Activated naive CD8-positive, alpha-beta T cell treated with anti-CD3 and anti-CD28 coated beads, Interleukin-2, amount 10 ng/mL, durations not matched to agents 7 days and 5 days (primary cell): ENCODE measurements around the gene NRAP. TPM values are rescaled to one million over a fixed set of nuclear protein-coding genes. Genes with fewer than 3 reads are reported as not detected.

Experiments used
- ATAC-seq: fragments of 150-1000 bp; cut with Tn5 transposase; one replicate; pipeline ENCODE4 v1.10.0; 2021; ENCODE audit warnings: low read depth, moderate library complexity
- POLR2A ChIA-PET: fragments of 350-600 bp; sonication (Branson Sonifier 250); formaldehyde crosslinking; loops from one replicate; lab custom pipeline; 2021; ENCODE audit warnings: antibody characterized with exemption; lab: Charles Lee
- DNase-seq: peaks from one replicate; pipeline ENCODE4 v3.0.0; 2021
- H3K27ac Mint-ChIP-seq: one replicate; pipeline ENCODE4 v1.8.0; 2022; ENCODE audit warnings: mild to moderate bottlenecking, mixed read lengths
- H3K27me3 Mint-ChIP-seq: one replicate; pipeline ENCODE4 v1.8.0; 2022; ENCODE audit warnings: mild to moderate bottlenecking, moderate library complexity, mixed read lengths
- H3K36me3 Mint-ChIP-seq: one replicate; pipeline ENCODE4 v1.8.0; 2021; ENCODE audit warnings: mild to moderate bottlenecking, mixed read lengths
- H3K4me1 Mint-ChIP-seq: one replicate; pipeline ENCODE4 v1.8.0; 2021; ENCODE audit warnings: mixed read lengths
- H3K4me3 Mint-ChIP-seq: one replicate; pipeline ENCODE4 v1.8.0; 2022; ENCODE audit warnings: mild to moderate bottlenecking, moderate library complexity, mixed read lengths
- H3K9me3 Mint-ChIP-seq: one replicate; pipeline ENCODE4 v1.8.0; 2021; ENCODE audit warnings: mixed read lengths
- total RNA-seq, 2 experiments: library from RNA; stranded (reverse); gene quantifications; one replicate each; pipeline ENCODE4 v1.2.3, GENCODE V29; 2021

The NRAP gene
- total RNA-seq, 2 experiments from 2014 or later = not detected

DNA sequence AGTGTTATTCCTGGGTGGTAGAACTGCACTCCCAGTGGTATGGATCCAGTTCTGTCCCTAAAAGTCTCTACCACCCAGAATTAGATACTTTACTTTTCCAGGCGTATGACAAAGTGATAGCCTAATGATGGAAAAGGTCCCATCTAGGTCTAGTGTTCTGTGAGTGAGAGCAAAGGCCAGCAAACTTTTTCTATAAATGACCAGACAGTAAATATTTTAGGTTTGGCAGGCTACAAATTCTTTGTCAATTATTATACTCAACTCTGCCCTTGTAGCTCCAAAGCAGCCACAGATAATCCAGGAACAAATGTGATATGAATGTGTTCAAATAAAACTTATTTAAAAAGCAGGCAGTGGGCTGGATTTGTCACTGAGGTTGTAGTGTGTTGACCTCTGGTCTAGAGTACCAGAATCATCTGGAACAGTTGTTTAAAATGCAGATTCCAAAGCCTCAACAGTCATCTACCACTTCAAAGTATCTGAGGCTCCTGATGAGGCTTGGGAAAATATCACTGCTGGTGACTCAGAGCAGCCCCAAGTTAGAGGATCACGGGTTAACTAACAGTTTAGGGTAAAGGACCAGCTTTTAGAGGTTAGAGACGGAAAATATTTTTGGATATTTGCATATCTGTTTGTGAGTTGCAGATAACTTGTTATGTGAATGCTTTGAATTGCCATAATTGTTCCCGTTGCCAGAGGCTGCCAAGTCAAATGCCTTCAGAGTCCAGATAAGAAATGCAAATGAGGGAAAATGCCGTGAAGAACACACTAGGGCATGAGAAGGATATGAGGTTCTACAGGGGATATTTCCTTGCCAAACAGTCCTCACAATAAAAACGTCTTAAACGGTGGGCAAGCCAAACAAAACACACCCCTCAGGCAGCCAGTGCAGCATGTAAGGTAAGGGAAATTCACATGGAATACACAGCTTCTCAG lies 19.4 kb downstream of the NRAP start:
- DNase-seq (no peak), ATAC-seq (no peak)
- POLR2A ChIA-PET = no interaction called here
- H3K9me3 Mint-ChIP-seq = no peaks in the 10 kb centered on the region
- H3K27ac Mint-ChIP-seq = no peak overlapping the region
- peaks cover 41% of the 10 kb centered on the region for H3K27me3 Mint-ChIP-seq
- H3K4me3 Mint-ChIP-seq = no peak overlapping the region
- no peaks in the 10 kb centered on the region for H3K4me1 Mint-ChIP-seq
- peaks cover 2% of the 10 kb centered on the region for H3K36me3 Mint-ChIP-seq

- DNase-seq (no peak), ATAC-seq (no peak)
- no peaks in the 10 kb centered on the region for H3K9me3 Mint-ChIP-seq
- peaks cover 38% of the 10 kb centered on the region for H3K27me3 Mint-ChIP-seq
- no peak overlapping the region for H3K27ac Mint-ChIP-seq
- POLR2A ChIA-PET = no interaction called here
- H3K4me3 Mint-ChIP-seq = no peak overlapping the region
- no peaks in the 10 kb centered on the region for H3K4me1 Mint-ChIP-seq
- H3K36me3 Mint-ChIP-seq = peaks cover 2% of the 10 kb centered on the region
These were observed 20.7 kb downstream of the NRAP start for GRCh38 chr10:113643183-113643582.

DNA sequence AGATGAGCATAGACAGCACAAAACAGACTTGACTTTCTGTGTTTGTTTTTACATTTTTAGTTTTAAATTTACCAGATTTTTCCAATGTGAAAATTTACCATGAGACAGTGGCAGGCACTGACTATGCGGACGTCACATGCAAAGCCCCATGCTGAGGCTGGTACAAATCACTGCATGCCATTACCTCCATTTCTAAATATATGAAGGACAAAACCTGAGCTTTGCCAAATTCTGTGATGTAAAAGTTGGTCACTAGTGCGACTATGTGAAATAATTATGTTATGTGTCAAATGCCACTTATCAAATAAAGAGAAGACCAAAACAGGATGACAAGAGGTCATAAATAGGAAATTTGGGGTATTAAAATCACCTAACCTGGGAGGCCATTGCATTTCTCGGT lies 22.1 kb downstream of the NRAP start:
- peaks cover 34% of the 10 kb centered on the region for H3K27me3 Mint-ChIP-seq
- no peaks in the 10 kb centered on the region for H3K4me1 Mint-ChIP-seq
- no peaks in the 10 kb centered on the region for H3K9me3 Mint-ChIP-seq
- H3K36me3 Mint-ChIP-seq = peaks cover 2% of the 10 kb centered on the region
- POLR2A ChIA-PET = no interaction called here
- ATAC-seq (no peak), DNase-seq (no peak)
- H3K27ac Mint-ChIP-seq = no peak overlapping the region
- no peak overlapping the region for H3K4me3 Mint-ChIP-seq

DNA sequence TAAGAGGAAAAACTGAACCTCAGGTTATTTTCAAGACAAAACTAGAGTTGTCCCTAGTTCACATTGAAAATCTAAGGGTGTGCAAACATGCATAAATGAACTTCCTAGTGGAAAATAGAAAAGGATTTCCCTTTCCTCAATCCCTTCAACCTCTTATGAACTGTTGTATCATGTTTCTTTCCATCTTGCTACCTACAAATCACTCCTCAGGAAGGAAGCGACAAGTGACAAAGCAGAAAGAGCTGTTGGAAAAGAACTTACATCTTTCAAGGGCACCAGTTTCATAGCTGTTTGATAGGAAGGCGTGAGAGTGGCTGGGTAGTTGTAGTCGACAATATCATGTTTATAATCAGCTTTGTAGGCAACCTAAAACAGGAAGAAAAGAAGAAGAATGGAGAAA lies 23.9 kb downstream of the NRAP start:
- Mint-ChIP-seq H3K36me3 (peaks cover 2% of the 10 kb centered on the region), H3K27me3 (peaks cover 31% of the 10 kb centered on the region), H3K27ac (no peak overlapping the region), H3K4me3 (no peak overlapping the region), H3K4me1 (no peaks in the 10 kb centered on the region), H3K9me3 (no peaks in the 10 kb centered on the region)
- ATAC-seq (no peak), DNase-seq (no peak)
- POLR2A ChIA-PET = no interaction called here

GRCh38 chr10:113631684-113632367 lies 32.0 kb downstream of the NRAP start:
- Mint-ChIP-seq H3K27ac (no peak overlapping the region), H3K27me3 (peaks cover 3% of the 10 kb centered on the region), H3K4me3 (no peak overlapping the region), H3K36me3 (no peaks in the 10 kb centered on the region), H3K9me3 (no peaks in the 10 kb centered on the region), H3K4me1 (no peaks in the 10 kb centered on the region)
- DNase-seq (no peak), ATAC-seq (no peak)
- POLR2A ChIA-PET = no interaction called here

- POLR2A ChIA-PET = no interaction called here
- no peaks in the 10 kb centered on the region for H3K4me1 Mint-ChIP-seq
- ATAC-seq = no peak
These were observed 32.8 kb downstream of the NRAP start for GRCh38 chr10:113630929-113631533.

DNA sequence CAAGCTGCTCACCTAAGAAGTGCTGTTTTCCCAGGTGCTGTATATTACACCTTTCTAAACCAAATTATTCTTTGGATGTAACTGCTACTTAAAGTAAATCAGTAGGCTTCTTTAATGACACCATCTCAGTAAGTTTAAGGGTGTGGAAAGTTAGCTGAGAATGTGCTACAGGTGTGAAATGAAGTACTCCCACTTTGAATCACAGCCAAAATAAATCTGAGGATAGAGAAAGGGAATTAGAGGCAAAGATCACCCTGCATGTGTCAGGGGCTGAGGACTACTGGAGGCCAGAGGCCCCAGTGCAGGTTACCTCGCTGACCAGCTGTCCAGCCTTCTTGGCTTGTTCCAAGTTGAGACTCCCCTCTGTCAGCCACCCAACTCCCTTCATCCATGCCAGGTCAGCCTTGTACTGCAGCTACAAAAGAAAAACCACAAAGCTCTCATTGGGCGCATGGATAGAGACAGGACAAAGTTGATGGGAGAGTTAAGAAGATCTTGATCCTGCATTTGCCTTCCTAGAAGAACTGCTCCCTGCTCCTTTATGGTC lies 35.2 kb downstream of the NRAP start:
- H3K4me3 Mint-ChIP-seq = no peak overlapping the region
- ATAC-seq (no peak), DNase-seq (no peak)
- H3K27me3 Mint-ChIP-seq = peaks cover 19% of the 10 kb centered on the region
- H3K36me3 Mint-ChIP-seq = no peaks in the 10 kb centered on the region
- no peaks in the 10 kb centered on the region for H3K9me3 Mint-ChIP-seq
- H3K27ac Mint-ChIP-seq = no peak overlapping the region
- H3K4me1 Mint-ChIP-seq = no peaks in the 10 kb centered on the region
- POLR2A ChIA-PET = no interaction called here

More at GRCh38 chr10:113630929-113631533, 32.8 kb downstream of the NRAP start:
- no peak overlapping the region for H3K27ac Mint-ChIP-seq
- peaks cover 3% of the 10 kb centered on the region for H3K27me3 Mint-ChIP-seq
- H3K4me3 Mint-ChIP-seq = no peak overlapping the region
- DNase-seq = no peak
- no peaks in the 10 kb centered on the region for H3K36me3 Mint-ChIP-seq
- H3K9me3 Mint-ChIP-seq = no peaks in the 10 kb centered on the region

DNA sequence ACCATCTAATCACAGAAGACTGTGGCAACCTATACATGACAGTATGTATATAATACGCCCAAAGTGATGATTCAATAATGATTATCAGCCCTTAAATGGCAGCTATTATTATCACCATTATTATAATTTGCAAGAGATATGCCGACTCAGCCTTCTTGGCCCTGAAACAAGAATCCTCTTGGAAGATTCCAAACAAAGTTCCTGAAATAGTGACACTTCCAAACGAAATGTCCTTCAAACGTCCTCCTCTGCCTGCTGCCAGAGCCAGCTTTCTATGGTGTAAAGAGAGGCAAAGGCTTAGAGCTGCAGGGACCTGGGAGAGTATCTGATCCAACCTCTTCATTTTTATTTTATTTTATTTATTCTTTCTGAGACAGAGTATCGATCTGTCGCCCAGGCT lies 36.0 kb downstream of the NRAP start:
- no peak for ATAC-seq
- no peaks in the 10 kb centered on the region for H3K4me1 Mint-ChIP-seq
- DNase-seq = no peak
- peaks cover 19% of the 10 kb centered on the region for H3K27me3 Mint-ChIP-seq
- no peak overlapping the region for H3K4me3 Mint-ChIP-seq
- no peaks in the 10 kb centered on the region for H3K36me3 Mint-ChIP-seq
- H3K27ac Mint-ChIP-seq = no peak overlapping the region
- no peaks in the 10 kb centered on the region for H3K9me3 Mint-ChIP-seq
- POLR2A ChIA-PET = no interaction called here

GRCh38 chr10:113626809-113627355 lies 37.0 kb downstream of the NRAP start:
- Mint-ChIP-seq H3K4me1 (no peaks in the 10 kb centered on the region), H3K4me3 (no peak overlapping the region), H3K9me3 (no peaks in the 10 kb centered on the region), H3K27me3 (peaks cover 23% of the 10 kb centered on the region), H3K27ac (no peak overlapping the region), H3K36me3 (no peaks in the 10 kb centered on the region)
- DNase-seq = no peak
- POLR2A ChIA-PET = no interaction called here
- no peak for ATAC-seq

GRCh38 chr10:113625461-113626186 lies 38.2 kb downstream of the NRAP start:
- ATAC-seq (no peak), DNase-seq (no peak)
- H3K36me3 Mint-ChIP-seq = no peaks in the 10 kb centered on the region
- H3K4me3 Mint-ChIP-seq = no peak overlapping the region
- no peaks in the 10 kb centered on the region for H3K4me1 Mint-ChIP-seq
- H3K9me3 Mint-ChIP-seq = no peaks in the 10 kb centered on the region
- H3K27ac Mint-ChIP-seq = no peak overlapping the region
- POLR2A ChIA-PET = no interaction called here
- peaks cover 26% of the 10 kb centered on the region for H3K27me3 Mint-ChIP-seq

DNA sequence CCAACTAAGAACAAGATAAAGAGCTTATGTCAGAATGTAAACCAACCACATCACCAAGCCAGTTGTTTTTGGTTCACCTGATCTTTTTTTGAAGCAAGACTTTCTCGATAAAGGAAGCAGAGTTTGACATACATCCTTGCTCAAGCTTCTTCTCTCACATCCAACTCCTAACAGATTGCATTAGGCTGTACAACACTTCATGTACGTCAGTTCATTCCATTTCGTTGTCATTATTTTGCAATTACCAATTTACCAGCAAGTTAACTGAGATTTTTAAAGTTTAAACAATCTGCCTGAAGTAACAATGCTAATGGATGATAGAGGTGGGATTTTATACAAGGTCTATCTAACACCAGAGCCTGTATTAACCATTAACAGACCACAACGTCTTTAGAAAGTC lies 41.0 kb downstream of the NRAP start:
- ATAC-seq = no peak
- no peak overlapping the region for H3K4me3 Mint-ChIP-seq
- H3K36me3 Mint-ChIP-seq = no peaks in the 10 kb centered on the region
- H3K9me3 Mint-ChIP-seq = no peaks in the 10 kb centered on the region
- DNase-seq = no peak
- no peak overlapping the region for H3K27ac Mint-ChIP-seq
- peaks cover 38% of the 10 kb centered on the region for H3K27me3 Mint-ChIP-seq
- no peaks in the 10 kb centered on the region for H3K4me1 Mint-ChIP-seq
- POLR2A ChIA-PET = no interaction called here

DNA sequence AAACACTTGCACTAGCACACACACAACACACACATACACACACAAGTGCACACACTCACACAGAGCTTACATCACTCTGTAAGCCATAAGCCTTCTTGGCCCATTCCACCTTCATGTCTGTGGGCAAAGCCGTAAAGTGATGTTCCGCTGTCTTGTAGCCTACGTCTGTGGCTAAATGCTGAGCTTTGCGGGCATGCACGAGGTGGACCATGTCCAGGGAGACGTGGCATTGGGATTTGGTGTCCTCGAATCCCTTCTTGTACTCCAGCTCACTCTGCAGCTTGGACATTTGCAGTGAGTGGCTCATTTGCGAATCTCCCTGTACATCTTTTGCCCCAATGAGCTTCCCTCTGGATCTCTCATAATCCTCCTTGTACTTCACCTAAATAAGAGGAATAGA lies 42.0 kb downstream of the NRAP start:
- no peaks in the 10 kb centered on the region for H3K36me3 Mint-ChIP-seq
- H3K27ac Mint-ChIP-seq = no peak overlapping the region
- DNase-seq = no peak
- peaks cover 43% of the 10 kb centered on the region for H3K27me3 Mint-ChIP-seq
- H3K9me3 Mint-ChIP-seq = no peaks in the 10 kb centered on the region
- no peak for ATAC-seq
- no peaks in the 10 kb centered on the region for H3K4me1 Mint-ChIP-seq
- no peak overlapping the region for H3K4me3 Mint-ChIP-seq
- POLR2A ChIA-PET = no interaction called here

- ATAC-seq (no peak), DNase-seq (no peak)
- Mint-ChIP-seq H3K9me3 (no peaks in the 10 kb centered on the region), H3K4me3 (no peak overlapping the region), H3K4me1 (no peaks in the 10 kb centered on the region), H3K27ac (no peak overlapping the region), H3K36me3 (no peaks in the 10 kb centered on the region), H3K27me3 (peaks cover 50% of the 10 kb centered on the region)
- POLR2A ChIA-PET = no interaction called here
These were observed 42.9 kb downstream of the NRAP start for GRCh38 chr10:113620936-113621335.
